Muscle layer of duodenum (tissue), 2 donors: ENCODE data around the gene NLRP6.
"Not testable (repeated sequence)": the region's sequence is repeated elsewhere in the genome, so short reads cannot be mapped to it uniquely, and the experiment has no call there.

Experiments
- H3K27ac ChIP-seq: one replicate; pipeline ENCODE4 v1.7.0; 2013; ENCODE audit warnings: mild to moderate bottlenecking, low read length
- H3K27me3 ChIP-seq: one replicate; pipeline ENCODE4 v1.7.0; 2013; ENCODE audit warnings: low read depth, mild to moderate bottlenecking, control low read depth, low read length
- H3K36me3 ChIP-seq, 2 donors: one replicate each; pipeline ENCODE4 v1.7.0; 2013; ENCODE audit warnings: low read length in 2 of 2, control low read depth in 1 of 2, mild to moderate bottlenecking in 1 of 2; ENCODE audit not compliant: insufficient read depth in 2 of 2, control insufficient read depth in 1 of 2
- H3K4me1 ChIP-seq, 2 donors: one replicate each; pipeline ENCODE4 v1.7.0; 2013; ENCODE audit warnings: low read length in 2 of 2, mild to moderate bottlenecking in 2 of 2, control low read depth in 1 of 2, moderate library complexity in 1 of 2; ENCODE audit not compliant: insufficient read depth in 2 of 2, control insufficient read depth in 1 of 2
- H3K4me3 ChIP-seq, 2 donors: one replicate each; pipeline ENCODE4 v1.7.0; 2013; ENCODE audit warnings: low read length in 2 of 2, low read depth in 1 of 2, mild to moderate bottlenecking in 1 of 2
- H3K9me3 ChIP-seq, 2 donors: one replicate each; pipeline ENCODE4 v1.7.0; 2013; ENCODE audit warnings: low read length in 2 of 2, control low read depth in 1 of 2, mild to moderate bottlenecking in 1 of 2; ENCODE audit not compliant: control insufficient read depth in 1 of 2
- donor health status: healthy.

NLRP6 gene

GRCh38 chr11:278001-278951, at the start of gene NLRP6:
Gene NLRP6, plus strand, starts transcription at chr11:278407. Its CDS starts 163 bp downstream, at chr11:278570.
- peaks cover 0 to 5% of the 10 kb centered on the region in 2 donors for H3K9me3 ChIP-seq
- peak within 1 kb of the TSS; percentile 80 for H3K27ac ChIP-seq
- no peaks in the 10 kb centered on the region for H3K36me3 ChIP-seq
- peak within 1 kb of the TSS; percentile 44 to 51 for H3K4me3 ChIP-seq
- peaks cover 0 to 30% of the 10 kb centered on the region in 2 donors for H3K4me1 ChIP-seq
- peaks cover 43% of the 10 kb centered on the region for H3K27me3 ChIP-seq

GRCh38 chr11:230431-230830, 47.8 kb upstream of the NLRP6 start:
- H3K27me3 ChIP-seq = no peaks in the 10 kb centered on the region
- no peaks in the 10 kb centered on the region for H3K9me3 ChIP-seq
- no peak overlapping the region for H3K4me3 ChIP-seq
- H3K4me1 ChIP-seq = peaks cover 0 to 9% of the 10 kb centered on the region in 2 donors
- no peak overlapping the region for H3K27ac ChIP-seq
- H3K36me3 ChIP-seq = peaks cover 5 to 13% of the 10 kb centered on the region in 2 donors

DNA sequence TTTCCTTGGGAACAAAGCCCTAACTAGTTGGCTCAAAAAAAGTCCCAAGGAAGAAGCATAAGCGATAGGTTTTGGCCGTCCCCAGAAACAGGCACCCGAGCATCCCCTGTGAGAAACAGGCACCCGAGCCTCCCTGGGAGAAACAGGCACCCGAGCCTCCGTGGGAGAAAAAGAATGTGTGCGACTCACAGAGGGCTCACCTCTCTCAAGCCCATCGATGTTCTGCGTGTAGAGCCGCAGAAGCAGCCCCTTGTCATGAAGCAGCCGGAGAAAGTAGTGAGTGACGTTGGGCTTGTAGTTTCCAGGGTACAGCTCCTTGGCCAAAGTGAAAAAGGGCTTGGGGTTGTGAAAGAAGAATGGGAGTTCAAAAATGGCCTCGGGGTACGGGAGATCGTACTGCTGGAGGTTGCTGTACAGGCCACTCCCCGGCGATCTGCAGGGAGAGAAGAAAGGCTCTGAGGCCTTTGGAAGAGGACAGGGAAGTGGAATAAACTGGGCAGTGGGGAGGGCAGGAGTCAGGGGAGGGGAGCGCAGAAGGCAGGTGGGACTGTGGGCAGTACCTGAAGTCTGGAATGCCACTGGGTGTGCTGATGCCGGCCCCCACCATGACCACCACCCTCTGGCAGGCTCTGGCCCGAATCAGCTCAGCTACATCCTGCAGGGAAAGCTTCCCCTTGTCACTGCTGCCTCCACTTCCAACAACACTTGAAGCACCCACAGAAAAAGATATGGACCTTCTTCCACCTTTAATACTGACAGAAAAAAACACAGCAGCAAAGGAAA, 45.2 kb upstream of the NLRP6 start:
- no peak overlapping the region for H3K4me3 ChIP-seq
- peaks cover 5 to 18% of the 10 kb centered on the region in 2 donors for H3K4me1 ChIP-seq
- peaks cover 0 to 16% of the 10 kb centered on the region in 2 donors for H3K36me3 ChIP-seq
- H3K27ac ChIP-seq = no peak overlapping the region
- no peaks in the 10 kb centered on the region for H3K27me3 ChIP-seq
- H3K9me3 ChIP-seq = no peaks in the 10 kb centered on the region

DNA sequence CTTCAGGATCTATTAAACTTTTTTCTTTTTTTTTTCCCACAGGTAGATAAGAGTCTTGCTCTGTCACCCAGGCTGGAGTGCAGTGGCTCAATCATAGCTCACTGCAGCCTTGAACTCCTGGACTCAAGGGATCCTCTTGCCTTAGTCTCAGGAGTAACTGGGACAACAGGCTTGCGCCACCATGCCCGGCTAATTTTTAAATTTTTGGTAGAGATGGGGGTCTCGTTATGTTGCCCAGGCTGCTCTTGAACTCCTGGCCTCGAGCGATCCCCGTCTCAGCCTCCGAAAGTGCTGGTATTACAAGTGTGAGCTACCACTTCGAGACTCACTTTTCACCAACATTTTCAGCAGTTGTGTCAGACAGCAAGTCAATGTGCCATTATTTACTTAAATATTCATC, 43.0 kb upstream of the NLRP6 start:
- Histone ChIP-seq H3K9me3 (no peaks in the 10 kb centered on the region), H3K27me3 (no peaks in the 10 kb centered on the region), H3K36me3 (peaks cover 12 to 23% of the 10 kb centered on the region in 2 donors), H3K4me3 (peak overlapping the region; percentile 70 to 94), H3K4me1 (peaks cover 8 to 23% of the 10 kb centered on the region in 2 donors), H3K27ac (peak overlapping the region; percentile 56)

DNA sequence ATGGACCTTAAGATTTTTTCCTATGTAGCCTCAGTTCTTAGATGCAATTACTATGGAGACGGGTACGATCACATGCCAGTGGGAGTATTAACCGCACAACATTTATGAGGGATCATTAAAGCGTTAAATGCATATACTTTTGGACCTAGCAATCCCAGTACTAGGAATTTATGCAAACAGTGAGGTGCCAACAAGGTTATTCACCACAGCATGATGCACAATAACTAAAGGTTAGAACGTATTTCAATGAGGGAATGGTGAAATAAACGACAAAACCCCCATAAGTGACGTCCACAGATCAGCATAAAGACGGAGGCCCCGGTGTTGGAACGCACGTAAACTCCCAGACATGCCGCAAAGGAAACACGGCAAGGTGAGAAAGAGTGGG, 42.6 kb upstream of the NLRP6 start:
- Histone ChIP-seq H3K9me3 (no peaks in the 10 kb centered on the region), H3K27ac (peak overlapping the region; percentile 56), H3K4me1 (peaks cover 8 to 23% of the 10 kb centered on the region in 2 donors), H3K4me3 (peak overlapping the region; percentile 70 to 94), H3K27me3 (no peaks in the 10 kb centered on the region), H3K36me3 (peaks cover 12 to 19% of the 10 kb centered on the region in 2 donors)

DNA sequence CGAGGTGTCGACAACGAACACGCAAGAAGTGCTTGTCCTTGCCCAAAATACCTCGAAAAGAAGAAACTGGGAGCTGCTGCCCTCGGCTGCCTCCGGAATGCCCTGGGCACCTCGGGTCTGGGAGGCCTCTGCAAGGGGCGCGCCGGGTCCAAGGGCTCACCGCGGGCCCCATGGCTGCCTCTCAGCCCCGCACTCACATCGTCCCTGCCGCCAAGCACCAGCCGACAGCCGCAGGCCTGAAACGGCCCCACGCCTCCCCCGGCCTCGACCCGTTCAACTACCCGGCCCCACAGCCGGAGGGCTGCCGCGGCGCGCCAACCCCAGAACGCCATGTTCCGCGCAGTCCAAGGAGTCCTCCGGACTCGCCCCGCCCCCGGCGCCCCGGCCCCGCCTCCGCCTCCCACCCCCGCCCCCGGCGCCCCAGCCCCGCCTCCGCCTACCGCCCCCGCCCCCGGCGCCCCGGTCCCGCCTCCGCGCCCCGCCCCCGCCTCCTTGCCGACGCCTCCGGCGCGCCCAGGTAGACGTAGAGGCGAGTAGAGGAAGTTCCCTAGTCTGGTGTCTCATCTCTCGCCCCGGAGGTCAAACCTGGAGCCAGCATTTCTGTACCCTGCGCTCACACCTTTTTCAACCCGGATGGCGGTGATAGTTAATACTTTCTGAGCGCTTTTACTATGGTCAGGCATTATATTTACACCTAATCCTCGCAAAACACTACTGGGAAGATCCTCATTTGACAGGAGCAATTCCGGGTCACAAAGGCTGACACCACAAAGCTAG, 42.0 kb upstream of the NLRP6 start, which contains the start of gene SIRT3:
SIRT3 (minus strand) TSS at position 346 of the 777 bp plus-strand sequence; CDS start at position 332, 14 bp downstream.
- Histone ChIP-seq H3K9me3 (no peaks in the 10 kb centered on the region), H3K27me3 (no peaks in the 10 kb centered on the region), H3K4me3 (peak within 1 kb of the TSS; percentile 70 to 94), H3K27ac (peak within 1 kb of the TSS; percentile 97), H3K4me1 (peaks cover 8 to 23% of the 10 kb centered on the region in 2 donors), H3K36me3 (peaks cover 12 to 19% of the 10 kb centered on the region in 2 donors)

GRCh38 chr11:236774-237767, 41.1 kb upstream of the NLRP6 start, which contains the start of gene PSMD13:
Gene PSMD13, plus strand, starts transcription at chr11:236976. Its CDS starts 74 bp downstream, at chr11:237050.
- peaks cover 8 to 23% of the 10 kb centered on the region in 2 donors for H3K4me1 ChIP-seq
- peak within 1 kb of the TSS; percentile 70 to 94 for H3K4me3 ChIP-seq
- no peaks in the 10 kb centered on the region for H3K27me3 ChIP-seq
- H3K9me3 ChIP-seq = no peaks in the 10 kb centered on the region
- peaks cover 18 to 26% of the 10 kb centered on the region in 2 donors for H3K36me3 ChIP-seq
- H3K27ac ChIP-seq = peak within 1 kb of the TSS; percentile 97

DNA sequence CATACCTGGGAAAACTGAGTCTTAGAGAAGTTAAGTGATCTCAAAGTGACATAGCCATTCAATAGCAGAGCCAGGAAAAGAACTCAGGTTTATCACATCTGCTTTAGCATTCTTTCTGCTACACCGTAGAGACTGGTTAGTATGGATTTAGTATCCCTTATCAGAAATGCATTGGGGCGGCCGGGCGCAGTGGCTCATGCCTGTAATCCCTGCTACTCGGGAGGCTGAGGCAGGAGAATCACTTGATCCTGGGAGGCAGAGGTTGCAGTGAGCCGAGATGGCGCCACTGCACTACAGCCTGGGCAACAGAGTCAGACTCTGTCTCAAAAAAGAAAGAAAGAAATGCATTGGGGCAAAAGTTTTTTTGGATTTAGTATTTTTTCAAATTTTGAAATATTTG, 39.9 kb upstream of the NLRP6 start:
- H3K27ac ChIP-seq, H3K9me3 ChIP-seq, H3K27me3 ChIP-seq: not testable (repeated sequence)
- Histone ChIP-seq H3K4me1 (peaks cover 8 to 23% of the 10 kb centered on the region in 2 donors), H3K4me3 (peak overlapping the region in 1 of 2 donors; percentile 70), H3K36me3 (peaks cover 23 to 25% of the 10 kb centered on the region in 2 donors)

DNA sequence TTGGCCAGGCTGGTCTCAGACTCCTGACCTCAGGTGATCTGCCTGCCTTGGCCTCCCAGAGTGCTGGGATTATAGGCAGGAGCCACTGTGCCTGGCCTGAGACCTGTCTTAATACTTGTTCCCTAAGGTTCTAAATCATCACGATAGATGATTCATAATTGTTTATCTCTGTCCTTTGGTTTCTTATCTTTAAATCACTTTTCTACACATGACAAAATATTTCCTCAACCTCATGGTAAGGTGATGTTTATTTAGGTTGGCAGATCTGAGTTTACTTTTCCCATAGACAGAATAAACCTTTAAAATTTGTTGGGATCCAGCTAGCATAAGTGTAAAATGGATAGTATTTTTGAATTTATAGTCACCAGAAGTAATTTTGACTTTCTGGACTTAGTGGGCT, 37.9 kb upstream of the NLRP6 start:
- no peaks in the 10 kb centered on the region for H3K27me3 ChIP-seq
- peaks cover 42% of the 10 kb centered on the region in 2 donors for H3K36me3 ChIP-seq
- H3K4me1 ChIP-seq = peaks cover 8 to 15% of the 10 kb centered on the region in 2 donors
- H3K9me3 ChIP-seq = no peaks in the 10 kb centered on the region
- H3K4me3 ChIP-seq = no peak overlapping the region
- H3K27ac ChIP-seq = no peak overlapping the region

DNA sequence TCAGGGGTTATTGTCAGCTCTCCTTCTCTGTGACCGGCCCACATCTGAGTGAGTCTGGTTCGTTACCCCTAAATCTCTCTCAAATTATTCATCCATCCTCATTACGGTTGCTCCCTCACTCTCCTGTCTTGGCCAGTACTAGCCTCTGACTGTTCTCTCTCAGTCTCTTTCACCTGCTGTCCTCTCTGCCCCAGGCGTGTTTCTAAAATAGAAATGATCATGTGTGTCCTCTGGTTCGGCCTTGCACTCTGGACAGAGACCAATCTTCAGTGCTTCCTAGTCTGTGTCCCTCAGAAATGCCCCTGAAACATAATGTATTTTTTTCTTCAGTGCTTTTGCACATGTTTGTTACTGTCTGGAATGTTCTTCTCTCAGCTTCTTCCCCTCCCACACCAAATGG, 36.6 kb upstream of the NLRP6 start:
- Histone ChIP-seq H3K9me3 (no peaks in the 10 kb centered on the region), H3K4me1 (peaks cover 8 to 12% of the 10 kb centered on the region in 2 donors), H3K27ac (no peak overlapping the region), H3K36me3 (peaks cover 53% of the 10 kb centered on the region in 2 donors), H3K4me3 (no peak overlapping the region), H3K27me3 (no peaks in the 10 kb centered on the region)
